Glutamatergic neuron (in vitro differentiated cells): ENCODE data around the gene APOL2. TPM values are rescaled to one million over a fixed set of nuclear protein-coding genes. Genes with fewer than 3 reads are reported as not detected.

Experiments
- DNase-seq: peaks from one replicate; pipeline ENCODE4 v3.0.0; 2022
- H3K27ac Mint-ChIP-seq: one replicate; pipeline ENCODE4 v1.8.0; 2020; ENCODE audit warnings: mild to moderate bottlenecking, mixed read lengths, inconsistent platforms; ENCODE audit not compliant: unreplicated experiment
- H3K27me3 Mint-ChIP-seq: one replicate; pipeline ENCODE4 v1.8.0; 2020; ENCODE audit warnings: mild to moderate bottlenecking, moderate library complexity, mixed read lengths, inconsistent platforms; ENCODE audit not compliant: unreplicated experiment
- H3K36me3 Mint-ChIP-seq: one replicate; pipeline ENCODE4 v1.8.0; 2020; ENCODE audit warnings: mild to moderate bottlenecking, mixed read lengths, inconsistent platforms; ENCODE audit not compliant: unreplicated experiment
- H3K4me1 Mint-ChIP-seq: one replicate; pipeline ENCODE4 v1.8.0; 2020; ENCODE audit warnings: mild to moderate bottlenecking, low read depth, mixed read lengths, inconsistent platforms; ENCODE audit not compliant: unreplicated experiment
- H3K4me3 Mint-ChIP-seq: one replicate; pipeline ENCODE4 v1.8.0; 2020; ENCODE audit warnings: mild to moderate bottlenecking, mixed read lengths, inconsistent platforms; ENCODE audit not compliant: unreplicated experiment
- H3K9me3 Mint-ChIP-seq: one replicate; pipeline ENCODE4 v1.8.0; 2020; ENCODE audit warnings: mild to moderate bottlenecking, moderate library complexity, mixed read lengths, inconsistent platforms; ENCODE audit not compliant: unreplicated experiment
- total RNA-seq: library from RNA; stranded (reverse); fragmentation: NEBNext Ultra II Directional; extraction: Animal tissue kit (Norgen Biotek cat#: 25700); gene quantifications from one replicate; pipeline ENCODE4 v1.2.1, GENCODE V29; 2021; ENCODE audit not compliant: unreplicated experiment
- TF ChIP-seq, protein P1 (sequence below): fragments of 200-600 bp; sonication (generic); IDR thresholded peaks from one replicate; pipeline ENCODE4 v1.5.0; 2021; ENCODE audit not compliant: partially characterized antibody, unreplicated experiment

The APOL2 gene
- total RNA-seq, 1 donor from 2014 or later, result not detected

DNA sequence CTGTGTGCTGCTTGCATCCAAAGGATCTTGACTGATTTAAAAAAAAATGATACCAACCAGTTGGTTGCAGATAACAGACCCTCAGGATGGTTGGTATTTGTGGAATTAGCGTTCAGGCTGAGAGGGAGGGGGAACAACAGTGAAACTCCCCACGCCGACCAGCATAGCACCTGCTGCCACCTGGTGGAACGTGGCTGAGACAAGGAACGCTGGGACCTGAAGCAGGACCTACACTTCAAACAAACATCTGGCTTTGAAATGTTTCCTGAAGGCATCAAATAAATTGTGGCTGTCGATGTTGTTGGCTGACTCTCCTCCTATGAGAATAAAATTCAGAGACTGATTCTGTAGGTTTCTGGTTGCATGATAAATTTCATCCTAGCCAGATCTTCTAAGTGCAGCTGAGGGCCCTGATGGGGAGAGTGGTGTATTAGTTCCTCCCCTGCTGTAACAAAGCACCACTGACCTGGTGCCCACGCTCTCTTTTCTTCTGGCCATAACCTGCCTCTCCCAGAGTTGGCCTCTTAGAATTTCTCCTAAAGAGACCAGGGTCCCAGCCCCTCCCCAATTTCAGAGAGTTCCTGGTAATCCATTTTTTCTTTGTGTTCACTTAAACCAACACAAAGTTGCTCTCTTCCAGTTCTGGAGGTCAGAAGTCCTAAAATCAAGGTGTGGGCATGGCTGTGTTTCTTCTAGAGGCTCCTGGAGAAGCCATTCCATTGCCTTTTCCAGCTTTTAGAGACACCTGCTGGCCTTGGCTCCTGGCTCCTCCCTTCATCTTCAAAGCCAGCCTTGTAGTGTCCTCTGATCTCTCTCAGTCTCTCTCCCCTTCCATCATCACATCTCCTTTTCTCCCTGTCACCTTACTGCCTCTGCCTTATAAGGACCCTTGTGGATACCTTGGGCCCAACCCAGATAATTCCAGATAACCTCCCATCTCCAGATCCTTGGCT, 17.3 kb downstream of the APOL2 start:
- Mint-ChIP-seq H3K36me3 (no peaks in the 10 kb centered on the region), H3K4me1 (peaks cover 2% of the 10 kb centered on the region), H3K27me3 (no peaks in the 10 kb centered on the region), H3K4me3 (no peak overlapping the region), H3K9me3 (peaks cover 5% of the 10 kb centered on the region), H3K27ac (no peak overlapping the region)
- TF ChIP-seq, protein P1, sequence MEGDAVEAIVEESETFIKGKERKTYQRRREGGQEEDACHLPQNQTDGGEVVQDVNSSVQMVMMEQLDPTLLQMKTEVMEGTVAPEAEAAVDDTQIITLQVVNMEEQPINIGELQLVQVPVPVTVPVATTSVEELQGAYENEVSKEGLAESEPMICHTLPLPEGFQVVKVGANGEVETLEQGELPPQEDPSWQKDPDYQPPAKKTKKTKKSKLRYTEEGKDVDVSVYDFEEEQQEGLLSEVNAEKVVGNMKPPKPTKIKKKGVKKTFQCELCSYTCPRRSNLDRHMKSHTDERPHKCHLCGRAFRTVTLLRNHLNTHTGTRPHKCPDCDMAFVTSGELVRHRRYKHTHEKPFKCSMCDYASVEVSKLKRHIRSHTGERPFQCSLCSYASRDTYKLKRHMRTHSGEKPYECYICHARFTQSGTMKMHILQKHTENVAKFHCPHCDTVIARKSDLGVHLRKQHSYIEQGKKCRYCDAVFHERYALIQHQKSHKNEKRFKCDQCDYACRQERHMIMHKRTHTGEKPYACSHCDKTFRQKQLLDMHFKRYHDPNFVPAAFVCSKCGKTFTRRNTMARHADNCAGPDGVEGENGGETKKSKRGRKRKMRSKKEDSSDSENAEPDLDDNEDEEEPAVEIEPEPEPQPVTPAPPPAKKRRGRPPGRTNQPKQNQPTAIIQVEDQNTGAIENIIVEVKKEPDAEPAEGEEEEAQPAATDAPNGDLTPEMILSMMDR, result no peak
- DNase-seq, result peak; percentile 43

DNA sequence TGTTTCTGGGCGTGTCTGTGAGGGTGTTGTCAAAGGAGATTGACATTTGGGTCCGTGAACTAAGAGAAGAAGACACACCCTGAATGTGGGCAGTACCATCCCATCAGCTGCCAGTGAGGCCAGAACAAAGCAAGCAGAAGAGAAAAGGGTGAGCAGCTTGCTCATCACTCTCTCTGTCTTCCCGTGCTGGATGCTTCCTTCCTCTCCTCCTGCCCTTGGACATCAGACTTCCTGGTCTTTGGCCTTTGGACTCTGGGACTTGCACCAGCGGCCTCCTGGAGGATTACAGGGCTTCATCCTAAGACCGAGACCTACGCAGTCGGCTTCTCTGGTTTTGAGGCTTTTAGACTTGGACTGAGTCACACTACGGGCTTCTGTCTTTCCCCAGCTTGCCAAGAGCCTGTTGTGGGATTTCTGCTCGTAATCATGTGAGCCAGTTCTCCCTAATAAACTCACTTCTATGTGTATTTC, 18.8 kb downstream of the APOL2 start:
- H3K4me3 Mint-ChIP-seq, result no peak overlapping the region
- H3K27me3 Mint-ChIP-seq, result peaks cover under 1% of the 10 kb centered on the region
- H3K9me3 Mint-ChIP-seq, result peaks cover 5% of the 10 kb centered on the region
- no peak overlapping the region for H3K27ac Mint-ChIP-seq
- H3K36me3 Mint-ChIP-seq, result no peaks in the 10 kb centered on the region
- peaks cover 3% of the 10 kb centered on the region for H3K4me1 Mint-ChIP-seq
- TF ChIP-seq, protein P1, result no peak
- DNase-seq, result no peak

DNA sequence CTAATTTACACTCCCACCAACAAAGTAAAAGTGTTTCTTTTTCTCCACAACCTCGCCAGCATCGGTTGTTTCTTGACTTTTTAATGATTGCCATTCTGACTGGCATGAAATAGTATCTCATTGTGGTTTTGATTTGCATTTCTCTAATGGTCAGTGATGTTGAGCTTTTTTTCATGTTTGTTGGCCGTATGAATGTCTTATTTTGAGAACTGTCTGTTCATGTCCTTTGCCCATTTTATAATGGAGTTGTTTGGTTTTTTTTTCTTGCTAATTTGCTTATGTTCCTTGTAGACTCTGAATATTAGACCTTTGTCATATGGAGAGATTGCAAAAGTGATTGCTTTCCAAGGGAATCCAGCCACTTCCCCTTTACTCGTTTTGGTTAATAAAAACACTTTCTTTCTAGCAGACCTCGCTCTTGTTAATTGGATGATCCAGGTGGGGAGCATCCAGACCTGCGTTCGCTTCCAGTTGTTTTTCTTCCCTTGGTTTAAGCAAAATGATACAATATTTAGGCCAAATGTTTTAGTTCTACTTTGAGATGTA, 20.6 kb downstream of the APOL2 start:
- no peak overlapping the region for H3K4me3 Mint-ChIP-seq
- H3K27ac Mint-ChIP-seq, result no peak overlapping the region
- no peaks in the 10 kb centered on the region for H3K36me3 Mint-ChIP-seq
- peaks cover 3% of the 10 kb centered on the region for H3K4me1 Mint-ChIP-seq
- peaks cover 3% of the 10 kb centered on the region for H3K9me3 Mint-ChIP-seq
- H3K27me3 Mint-ChIP-seq, result peaks cover 3% of the 10 kb centered on the region
- TF ChIP-seq, protein P1, result no peak
- DNase-seq, result no peak

DNA sequence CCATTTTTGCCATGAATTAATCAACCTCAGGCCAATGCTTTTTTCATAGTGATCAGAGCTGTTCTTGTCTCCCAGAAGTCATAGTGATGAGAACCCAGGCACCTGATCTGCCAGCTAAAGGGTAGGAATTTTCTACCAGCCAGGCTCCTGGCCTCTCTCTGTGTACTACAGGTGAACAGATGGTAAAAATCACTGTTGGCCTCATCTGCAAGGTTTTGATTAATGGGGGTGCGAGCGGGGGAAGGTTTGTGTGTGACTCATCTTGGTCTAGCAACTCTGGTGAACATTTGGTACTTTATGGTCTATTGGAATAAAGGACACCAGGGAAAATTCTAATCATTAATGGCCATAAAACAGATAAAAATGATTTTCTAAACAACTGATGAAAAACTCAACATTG, 23.3 kb downstream of the APOL2 start:
- no peak for DNase-seq
- H3K4me1 Mint-ChIP-seq, result peaks cover 2% of the 10 kb centered on the region
- H3K9me3 Mint-ChIP-seq, result no peaks in the 10 kb centered on the region
- TF ChIP-seq, protein P1, result no peak
- peaks cover 5% of the 10 kb centered on the region for H3K27me3 Mint-ChIP-seq
- H3K27ac Mint-ChIP-seq, result no peak overlapping the region
- H3K4me3 Mint-ChIP-seq, result no peak overlapping the region
- H3K36me3 Mint-ChIP-seq, result peaks cover 7% of the 10 kb centered on the region

DNA sequence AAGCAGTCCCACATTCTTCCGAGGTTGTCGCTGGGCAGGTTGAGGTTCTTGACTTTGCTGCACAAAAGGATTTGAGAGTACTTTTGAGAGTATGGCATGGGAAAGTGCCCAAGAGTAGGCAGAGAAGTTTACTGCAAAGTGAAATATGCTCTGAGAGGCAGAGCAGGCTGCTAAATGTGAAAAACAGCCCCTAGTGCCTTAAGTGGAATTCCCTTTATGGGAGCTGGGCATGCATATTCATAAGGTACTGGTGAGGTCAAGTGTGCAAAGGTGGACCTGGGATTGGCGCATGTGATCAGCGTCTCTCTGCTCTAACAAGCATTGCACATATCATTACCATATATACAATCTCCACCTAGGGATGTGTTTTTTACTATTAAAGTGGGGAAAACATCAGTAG, 25.7 kb downstream of the APOL2 start:
- Mint-ChIP-seq H3K4me3 (no peak overlapping the region), H3K4me1 (peaks cover 2% of the 10 kb centered on the region), H3K27me3 (peaks cover 6% of the 10 kb centered on the region), H3K27ac (no peak overlapping the region), H3K9me3 (peaks cover 6% of the 10 kb centered on the region), H3K36me3 (peaks cover 17% of the 10 kb centered on the region)
- TF ChIP-seq, protein P1, result no peak
- DNase-seq, result no peak
